Endothelial cell of umbilical vein (primary cell): ENCODE results near the gene SCN10A. TPM values are rescaled to one million over a fixed set of nuclear protein-coding genes. Genes with fewer than 3 reads are reported as not detected.
A peak's percentile ranks its signal among the peaks of the same experiment; 100 is the strongest.

Source experiments
- BruUV-seq: library from RNA; stranded (reverse); fragments of 400-500 nt; replicated peaks from 2 replicates; lab custom pipeline; 2021; lab: Mats Ljungman, UMichigan
- CTCF ChIA-PET: fragments of 300-600, 350-600 bp; sonication (Branson Sonifier 250); formaldehyde crosslinking; loops from one replicate; lab custom pipeline; 2021; ENCODE audit warnings: antibody characterized with exemption, inconsistent platforms; lab: Charles Lee
- POLR2A ChIA-PET: fragments of 300-600, 350-600 bp; sonication (Branson Sonifier 250); formaldehyde crosslinking; loops from one replicate; lab custom pipeline; 2021; ENCODE audit warnings: antibody characterized with exemption, inconsistent platforms; lab: Charles Lee
- DNase-seq: peaks from one replicate; pipeline ENCODE4 v3.0.0-alpha.2; 2011; ENCODE audit warnings: low read depth, low spot score
- FAIRE-seq: peaks from 2 replicates; lab custom pipeline; 2011; peaks lifted over from hg19 to GRCh38; lab: Jason Lieb, UNC
- H2AFZ ChIP-seq: 2 replicates; pipeline ENCODE4 v1.6.0; 2012; ENCODE audit warnings: low read depth, low read length, control low read depth, inconsistent platforms
- H3K27ac ChIP-seq: 2 replicates; pipeline ENCODE4 v1.5.1; 2011; ENCODE audit warnings: low read depth, mild to moderate bottlenecking, control low read depth, low read length, moderate library complexity; ENCODE audit not compliant: insufficient read depth
- H3K27me3 ChIP-seq, 2 experiments: 2 replicates each; pipeline versions ENCODE4 v1.6.0 to v1.6.1; 2011; ENCODE audit warnings: low read length in 2 of 2, mixed read lengths in 1 of 2; ENCODE audit not compliant: control insufficient read depth in 2 of 2, insufficient read depth in 2 of 2
- H3K36me3 ChIP-seq, 2 experiments: 2 replicates in 1 of 2; 3 replicates in 1 of 2; pipeline ENCODE4 v1.5.1; 2011; ENCODE audit warnings: low read length in 2 of 2, mild to moderate bottlenecking in 1 of 2, moderate library complexity in 1 of 2; ENCODE audit not compliant: control insufficient read depth in 2 of 2, insufficient read depth in 2 of 2; ENCODE audit errors: extremely low read depth in 1 of 2
- H3K4me1 ChIP-seq: 3 replicates; pipeline ENCODE4 v1.5.1; 2011; ENCODE audit warnings: mild to moderate bottlenecking, low read length; ENCODE audit not compliant: control insufficient read depth, insufficient read depth; ENCODE audit errors: extremely low read depth
- H3K4me2 ChIP-seq: 2 replicates; pipeline ENCODE4 v1.6.1; 2011; ENCODE audit warnings: low read length, control low read depth, mixed read lengths; ENCODE audit not compliant: insufficient read depth
- H3K4me3 ChIP-seq, 3 experiments: fragments of 200-600 bp in 1 of 3; sonication (generic), shearing (Covaris generic) in 1 of 3; replicated peaks in 1 of 3; 2 replicates each; pipeline ENCODE4 v1.5.1; 2011 to 2016; ENCODE audit warnings: control low read depth in 3 of 3, low read length in 3 of 3, mild to moderate bottlenecking in 2 of 3, inconsistent platforms in 1 of 3, low read depth in 1 of 3, moderate library complexity in 1 of 3; ENCODE audit not compliant: insufficient read depth in 1 of 3
- H3K79me2 ChIP-seq: 2 replicates; pipeline ENCODE4 v1.6.0; 2012; ENCODE audit warnings: low read length, inconsistent platforms; ENCODE audit not compliant: control insufficient read depth, insufficient read depth
- H3K9ac ChIP-seq: replicated peaks from 2 replicates; pipeline ENCODE3; 2011; ENCODE audit warnings: low read length, control low read depth; ENCODE audit not compliant: insufficient read depth; ENCODE audit errors: extremely low read depth
- H3K9me1 ChIP-seq: replicated peaks from 3 replicates; pipeline ENCODE4 v1.6.0; 2011; ENCODE audit warnings: mild to moderate bottlenecking, low read length; ENCODE audit not compliant: control insufficient read depth, insufficient read depth; ENCODE audit errors: extremely low read depth
- H3K9me3 ChIP-seq: replicated peaks from 2 replicates; pipeline ENCODE4 v1.5.1; 2012; ENCODE audit warnings: low read length, inconsistent platforms; ENCODE audit not compliant: control insufficient read depth, insufficient read depth
- H4K20me1 ChIP-seq: replicated peaks from 2 replicates; pipeline ENCODE3; 2011; ENCODE audit warnings: mild to moderate bottlenecking, low read length; ENCODE audit not compliant: control insufficient read depth, insufficient read depth; ENCODE audit errors: extremely low read depth
- EZH2 ChIP-seq: IDR thresholded peaks from 2 replicates; pipeline ENCODE4 v1.6.1; 2012; ENCODE audit warnings: borderline replicate concordance, low read depth, mild to moderate bottlenecking, moderate library complexity, low read length, inconsistent platforms; ENCODE audit not compliant: severe bottlenecking
- FOS ChIP-seq: IDR thresholded peaks from 2 replicates; pipeline ENCODE4 v1.6.1; 2011; ENCODE audit warnings: mild to moderate bottlenecking, low read length, moderate library complexity, borderline replicate concordance; ENCODE audit not compliant: insufficient read depth
- GATA2 ChIP-seq: IDR thresholded peaks from 2 replicates; pipeline ENCODE4 v1.7.0; 2011; ENCODE audit warnings: low read depth, mild to moderate bottlenecking, moderate library complexity, mixed read lengths, low read length; ENCODE audit not compliant: insufficient read length, insufficient read depth
- JUN ChIP-seq: IDR thresholded peaks from 2 replicates; pipeline ENCODE4 v1.6.1; 2011; ENCODE audit warnings: borderline replicate concordance, low read depth; ENCODE audit not compliant: insufficient read length, insufficient read depth
- MYC ChIP-seq: IDR thresholded peaks from one replicate; pipeline ENCODE4 v1.6.1; 2011; ENCODE audit warnings: mild to moderate bottlenecking, low read depth, low read length
- POLR2A ChIP-seq: IDR thresholded peaks from 2 replicates; pipeline ENCODE4 v1.6.1; 2012; ENCODE audit warnings: low read depth, mild to moderate bottlenecking, control low read depth, low read length
- POLR2AphosphoS5 ChIP-seq: IDR thresholded peaks from 2 replicates; pipeline ENCODE4 v1.6.1; 2012; ENCODE audit warnings: low read depth, mild to moderate bottlenecking, control low read depth, low read length, moderate library complexity; ENCODE audit not compliant: insufficient read depth
- dilution Hi-C: fragments of 300-500 bp; cut with MboI; formaldehyde crosslinking; loops from one replicate; pipeline ENCODE4 v1.15.0; 2019; ENCODE audit warnings: low sequenced_read_pairs; ENCODE audit not compliant: extremely low pct_ligation_motif_present
- intact Hi-C: fragments of 100-400 bp; cut with micrococcal nuclease; formaldehyde crosslinking; loops from one replicate; pipeline ENCODE4 v1.10.0; 2022
- polyA plus RNA-seq, 4 experiments: library from polyadenylated mRNA; depleted of rRNA in 3 of 4; stranded (reverse) in 3 of 4; unstranded in 1 of 4; fragments of >200 nt; gene quantifications; 2 replicates each; pipeline versions ENCODE4 v1.2.1 to v1.2.3, GENCODE V29; 2011 to 2012; ENCODE audit warnings: missing spikeins in 1 of 4
- total RNA-seq: library from RNA; stranded (reverse); gene quantifications from 2 replicates; pipeline ENCODE4 v1.2.3, GENCODE V29; 2021
- TF ChIP-seq, protein P1 (sequence below): IDR thresholded peaks from 2 replicates; pipeline ENCODE4 v1.6.1; 2011; ENCODE audit not compliant: insufficient read depth, insufficient read length
- TF ChIP-seq, protein P2 (sequence below), 2 donors: IDR thresholded peaks; 1 replicate in 1 of 2; 2 replicates in 1 of 2; pipeline ENCODE4 v1.5.1; 2011; ENCODE audit warnings: low read length in 2 of 2, mild to moderate bottlenecking in 2 of 2, moderate library complexity in 2 of 2, control low read depth in 1 of 2, inconsistent platforms in 1 of 2, low read depth in 1 of 2; ENCODE audit not compliant: insufficient read depth in 1 of 2; ENCODE audit errors: extremely low read depth in 1 of 2

The SCN10A gene
- total and polyA plus RNA-seq, 2 donors (not counting 3 experiments of a cell fraction or from before 2014, with no cell fraction given) = 0.07 TPM; not detected in 1

DNA sequence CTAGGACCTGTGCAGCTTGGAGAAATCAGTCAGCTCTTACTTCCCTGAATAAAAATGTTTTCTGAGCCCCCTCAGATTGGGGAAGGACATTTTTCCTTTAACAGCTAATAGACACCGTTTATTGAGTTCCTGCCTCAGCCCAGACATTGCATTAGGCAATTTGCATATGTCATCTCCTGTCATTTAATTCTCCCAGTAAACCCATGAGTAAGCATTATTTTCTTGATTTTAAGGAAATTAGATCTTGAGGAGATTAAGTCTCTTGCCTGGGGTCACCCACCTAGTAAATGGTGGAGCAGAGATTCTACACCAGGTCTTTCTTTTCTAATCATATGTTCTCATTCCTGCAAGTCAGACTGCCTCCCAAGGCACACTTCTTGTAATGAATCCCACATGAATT lies 88.0 kb downstream of the SCN10A start:
- H3K4me1 ChIP-seq = peaks cover 64% of the 10 kb centered on the region
- ChIA-PET CTCF (interaction anchor here (4.8 to 5.6 kb wide), 2 partner anchors 9 to 116 kb away, joined by 19 to 50 read pairs; no protein-coding TSS in a partner anchor), POLR2A (no interaction called here)
- H3K27ac ChIP-seq = no peak overlapping the region
- dilution Hi-C loops = no loop called here
- peak; percentile 4 for FAIRE-seq
- H3K79me2 ChIP-seq = no peaks in the 10 kb centered on the region
- H3K9me1 ChIP-seq = no peaks in the 10 kb centered on the region
- H3K27me3 ChIP-seq = no peaks in the 10 kb centered on the region
- no peaks in the 10 kb centered on the region for H3K36me3 ChIP-seq
- intact Hi-C loops = loop anchor here (10.0 kb wide), 1 partner anchor 417 kb away; no protein-coding TSS in a partner anchor
- no peak overlapping the region for H3K9ac ChIP-seq
- H4K20me1 ChIP-seq = no peaks in the 10 kb centered on the region
- H3K4me3 ChIP-seq = no peak overlapping the region
- BruUV-seq = no TSS peak
- no peak overlapping the region for H2AFZ ChIP-seq
- H3K9me3 ChIP-seq = no peaks in the 10 kb centered on the region
- no peak for DNase-seq
- TF ChIP-seq, protein P1, sequence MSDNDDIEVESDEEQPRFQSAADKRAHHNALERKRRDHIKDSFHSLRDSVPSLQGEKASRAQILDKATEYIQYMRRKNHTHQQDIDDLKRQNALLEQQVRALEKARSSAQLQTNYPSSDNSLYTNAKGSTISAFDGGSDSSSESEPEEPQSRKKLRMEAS = no peak
- H3K4me2 ChIP-seq = no peak overlapping the region

DNA sequence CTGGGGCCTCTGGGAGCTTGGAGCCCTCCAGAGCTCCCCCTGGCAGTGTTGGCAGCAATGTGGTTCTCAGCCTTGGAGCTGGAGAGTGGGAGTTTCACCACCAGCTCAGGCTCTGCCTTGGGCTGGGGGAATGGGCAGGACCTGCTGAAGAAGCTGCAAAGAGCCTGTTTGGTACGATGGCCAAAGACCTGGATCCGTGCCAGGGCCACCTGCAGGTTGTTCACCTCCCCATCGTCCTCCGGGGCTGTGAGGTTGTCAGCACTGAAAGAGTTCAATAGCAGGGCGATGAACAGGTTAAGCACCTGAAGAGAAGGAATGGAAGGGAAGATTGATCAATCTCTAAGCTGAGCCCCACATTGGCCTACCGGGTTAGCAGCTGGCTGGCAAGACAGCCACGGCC lies 89.3 kb downstream of the SCN10A start:
- BruUV-seq = no TSS peak

More for the DNA sequence above, 89.3 kb downstream of the SCN10A start:
- H3K4me1 ChIP-seq = peaks cover 77% of the 10 kb centered on the region
- H3K4me2 ChIP-seq = no peak overlapping the region
- FAIRE-seq (no peak), DNase-seq (no peak)
- no peak overlapping the region for H3K9ac ChIP-seq
- CTCF ChIA-PET = interaction anchor here (0.8 to 5.6 kb wide), 6 partner anchors 11 to 273 kb away, joined by 3 to 50 read pairs (median 6); no protein-coding TSS in a partner anchor
- H3K4me3 ChIP-seq = no peak overlapping the region
- dilution Hi-C loops (no loop called here), intact Hi-C loops (loop anchor here (10.0 kb wide), 1 partner anchor 418 kb away; no protein-coding TSS in a partner anchor)
- no peaks in the 10 kb centered on the region for H3K9me1 ChIP-seq
- no peaks in the 10 kb centered on the region for H3K27me3 ChIP-seq
- POLR2A ChIA-PET = no interaction called here
- peak overlapping the region; percentile 95 for H3K27ac ChIP-seq
- H3K79me2 ChIP-seq = no peaks in the 10 kb centered on the region
- no peak overlapping the region for H2AFZ ChIP-seq
- TF ChIP-seq POLR2AphosphoS5 (no peak), FOS (no peak), MYC (no peak), EZH2 (no peak), POLR2A (no peak), JUN (no peak), GATA2 (no peak)
- TF ChIP-seq, protein P2, sequence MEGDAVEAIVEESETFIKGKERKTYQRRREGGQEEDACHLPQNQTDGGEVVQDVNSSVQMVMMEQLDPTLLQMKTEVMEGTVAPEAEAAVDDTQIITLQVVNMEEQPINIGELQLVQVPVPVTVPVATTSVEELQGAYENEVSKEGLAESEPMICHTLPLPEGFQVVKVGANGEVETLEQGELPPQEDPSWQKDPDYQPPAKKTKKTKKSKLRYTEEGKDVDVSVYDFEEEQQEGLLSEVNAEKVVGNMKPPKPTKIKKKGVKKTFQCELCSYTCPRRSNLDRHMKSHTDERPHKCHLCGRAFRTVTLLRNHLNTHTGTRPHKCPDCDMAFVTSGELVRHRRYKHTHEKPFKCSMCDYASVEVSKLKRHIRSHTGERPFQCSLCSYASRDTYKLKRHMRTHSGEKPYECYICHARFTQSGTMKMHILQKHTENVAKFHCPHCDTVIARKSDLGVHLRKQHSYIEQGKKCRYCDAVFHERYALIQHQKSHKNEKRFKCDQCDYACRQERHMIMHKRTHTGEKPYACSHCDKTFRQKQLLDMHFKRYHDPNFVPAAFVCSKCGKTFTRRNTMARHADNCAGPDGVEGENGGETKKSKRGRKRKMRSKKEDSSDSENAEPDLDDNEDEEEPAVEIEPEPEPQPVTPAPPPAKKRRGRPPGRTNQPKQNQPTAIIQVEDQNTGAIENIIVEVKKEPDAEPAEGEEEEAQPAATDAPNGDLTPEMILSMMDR (IDR thresholded peaks at IDR 0.05; ENCODE audit: extremely low read depth in 1 of 2, insufficient read depth in 1 of 2, low read depth in 1 of 2, low read length in 2 of 2) = no peak
- TF ChIP-seq, protein P1 = no peak
- no peaks in the 10 kb centered on the region for H3K9me3 ChIP-seq
- no peaks in the 10 kb centered on the region for H3K36me3 ChIP-seq
- H4K20me1 ChIP-seq = no peaks in the 10 kb centered on the region
